ENCODE measurements around the gene FGF1.

DNA sequence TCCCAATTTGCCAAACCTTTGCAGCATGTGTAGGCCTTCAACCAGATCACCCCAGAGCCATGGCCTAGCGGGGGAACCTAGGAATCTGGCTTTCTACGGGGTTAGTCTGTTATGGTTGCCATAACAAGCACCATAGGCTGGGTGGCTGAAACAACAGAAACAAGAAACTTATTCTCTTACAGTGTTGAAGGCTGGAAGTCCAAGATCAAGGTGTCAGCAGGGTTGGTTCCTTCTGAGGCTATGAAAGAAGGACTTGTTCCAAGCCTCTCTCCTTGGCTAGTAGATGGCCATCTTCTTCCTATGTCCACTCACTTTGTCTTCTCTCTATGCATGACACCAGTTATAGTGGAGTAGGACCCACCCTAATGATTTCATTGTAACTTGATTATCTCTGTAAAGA is 6.1 kb downstream of the FGF1 start:
- TF ChIP-seq, protein P1, sequence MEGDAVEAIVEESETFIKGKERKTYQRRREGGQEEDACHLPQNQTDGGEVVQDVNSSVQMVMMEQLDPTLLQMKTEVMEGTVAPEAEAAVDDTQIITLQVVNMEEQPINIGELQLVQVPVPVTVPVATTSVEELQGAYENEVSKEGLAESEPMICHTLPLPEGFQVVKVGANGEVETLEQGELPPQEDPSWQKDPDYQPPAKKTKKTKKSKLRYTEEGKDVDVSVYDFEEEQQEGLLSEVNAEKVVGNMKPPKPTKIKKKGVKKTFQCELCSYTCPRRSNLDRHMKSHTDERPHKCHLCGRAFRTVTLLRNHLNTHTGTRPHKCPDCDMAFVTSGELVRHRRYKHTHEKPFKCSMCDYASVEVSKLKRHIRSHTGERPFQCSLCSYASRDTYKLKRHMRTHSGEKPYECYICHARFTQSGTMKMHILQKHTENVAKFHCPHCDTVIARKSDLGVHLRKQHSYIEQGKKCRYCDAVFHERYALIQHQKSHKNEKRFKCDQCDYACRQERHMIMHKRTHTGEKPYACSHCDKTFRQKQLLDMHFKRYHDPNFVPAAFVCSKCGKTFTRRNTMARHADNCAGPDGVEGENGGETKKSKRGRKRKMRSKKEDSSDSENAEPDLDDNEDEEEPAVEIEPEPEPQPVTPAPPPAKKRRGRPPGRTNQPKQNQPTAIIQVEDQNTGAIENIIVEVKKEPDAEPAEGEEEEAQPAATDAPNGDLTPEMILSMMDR (IDR thresholded peaks at IDR 0.05): no peak
- no peak for TF ChIP-seq EP300 (IDR thresholded peaks at IDR 0.05)
- TF ChIP-seq POLR2A (IDR thresholded peaks at IDR 0.05; ENCODE audit: low read depth): no peak
- TF ChIP-seq POLR2AphosphoS5 (IDR thresholded peaks at IDR 0.05): no peak

Measured in esophagus muscularis mucosa (tissue), 4 donors.